Natural killer cell treated with Interleukin-12 subunit alpha and Interleukin-12 subunit beta and Interleukin-15 and Interleukin-18, amount 100 ng/mL, for 72 hours (primary cell): Measurements from ENCODE around the gene TNP1. TPM values are rescaled to one million over a fixed set of nuclear protein-coding genes. Genes with fewer than 3 reads are reported as not detected.

Source experiments
- ATAC-seq, 2 donors: fragments of 150-1000 bp; cut with Tn5 transposase in 1 of 2; sonication (Bioruptor Pico), chemical (Tn5 transposase) in 1 of 2; 2 replicates each; pipeline ENCODE4 v1.10.0; 2021
- DNase-seq: peaks from one replicate; pipeline ENCODE4 v3.0.0; 2022; ENCODE audit warnings: low spot score
- H3K27ac Mint-ChIP-seq, 2 donors: 1 replicate in 1 of 2; 2 replicates in 1 of 2; pipeline ENCODE4 v1.8.0; 2022; ENCODE audit warnings: mixed read lengths in 2 of 2, mild to moderate bottlenecking in 1 of 2, moderate library complexity in 1 of 2
- H3K27me3 Mint-ChIP-seq, 2 donors: 1 replicate in 1 of 2; 2 replicates in 1 of 2; pipeline ENCODE4 v1.8.0; 2022; ENCODE audit warnings: mixed read lengths in 2 of 2
- H3K36me3 Mint-ChIP-seq: one replicate; pipeline ENCODE4 v1.8.0; 2022; ENCODE audit warnings: mixed read lengths
- H3K4me1 Mint-ChIP-seq, 2 donors: 1 replicate in 1 of 2; 2 replicates in 1 of 2; pipeline ENCODE4 v1.8.0; 2022; ENCODE audit warnings: low read depth in 2 of 2, mixed read lengths in 2 of 2, mild to moderate bottlenecking in 1 of 2
- H3K4me3 Mint-ChIP-seq: one replicate; pipeline ENCODE4 v1.8.0; 2022; ENCODE audit warnings: mixed read lengths
- H3K9me3 Mint-ChIP-seq: 2 replicates; pipeline ENCODE4 v1.8.0; 2022; ENCODE audit warnings: mixed read lengths
- total RNA-seq, 2 donors: library from RNA; stranded (reverse); gene quantifications; one replicate each; pipeline ENCODE4 v1.2.3, GENCODE V29; 2022

Gene TNP1
- total RNA-seq, 2 donors from 2014 or later: not detected

GRCh38 chr2:216845426-216845825, 14.4 kb downstream of the TNP1 start:
- H3K27ac Mint-ChIP-seq: no peak overlapping the region
- peaks cover 3 to 17% of the 10 kb centered on the region in 2 donors for H3K27me3 Mint-ChIP-seq
- ATAC-seq (no peak), DNase-seq (no peak)
- no peak overlapping the region for H3K4me3 Mint-ChIP-seq
- H3K4me1 Mint-ChIP-seq: no peaks in the 10 kb centered on the region
- H3K9me3 Mint-ChIP-seq: no peaks in the 10 kb centered on the region
- peaks cover 4% of the 10 kb centered on the region for H3K36me3 Mint-ChIP-seq

GRCh38 chr2:216842636-216843035, 17.2 kb downstream of the TNP1 start:
- no peak overlapping the region for H3K4me3 Mint-ChIP-seq
- ATAC-seq: no peak
- H3K36me3 Mint-ChIP-seq: no peaks in the 10 kb centered on the region
- DNase-seq: no peak
- no peaks in the 10 kb centered on the region for H3K9me3 Mint-ChIP-seq
- peaks cover 5 to 18% of the 10 kb centered on the region in 2 donors for H3K27me3 Mint-ChIP-seq
- H3K27ac Mint-ChIP-seq: no peak overlapping the region
- H3K4me1 Mint-ChIP-seq: no peaks in the 10 kb centered on the region

GRCh38 chr2:216839688-216840087, 20.2 kb downstream of the TNP1 start:
- Mint-ChIP-seq H3K27ac (no peak overlapping the region), H3K36me3 (no peaks in the 10 kb centered on the region), H3K4me3 (no peak overlapping the region), H3K27me3 (peaks cover 13 to 17% of the 10 kb centered on the region in 2 donors), H3K4me1 (no peaks in the 10 kb centered on the region), H3K9me3 (no peaks in the 10 kb centered on the region)
- DNase-seq (no peak), ATAC-seq (no peak)

- ATAC-seq: no peak
- Mint-ChIP-seq H3K4me1 (no peaks in the 10 kb centered on the region), H3K27ac (no peak overlapping the region), H3K27me3 (peaks cover 17 to 18% of the 10 kb centered on the region in 2 donors), H3K36me3 (no peaks in the 10 kb centered on the region), H3K9me3 (no peaks in the 10 kb centered on the region), H3K4me3 (no peak overlapping the region)
- DNase-seq: no peak
Measured at GRCh38 chr2:216838151-216838550, 21.7 kb downstream of the TNP1 start.

GRCh38 chr2:216837740-216838139, 22.1 kb downstream of the TNP1 start:
- no peaks in the 10 kb centered on the region for H3K9me3 Mint-ChIP-seq
- H3K27ac Mint-ChIP-seq: no peak overlapping the region
- peaks cover 17 to 18% of the 10 kb centered on the region in 2 donors for H3K27me3 Mint-ChIP-seq
- no peak for DNase-seq
- H3K4me3 Mint-ChIP-seq: no peak overlapping the region
- ATAC-seq: no peak
- no peaks in the 10 kb centered on the region for H3K36me3 Mint-ChIP-seq
- no peaks in the 10 kb centered on the region for H3K4me1 Mint-ChIP-seq

- Mint-ChIP-seq H3K27ac (no peak overlapping the region), H3K36me3 (no peaks in the 10 kb centered on the region), H3K4me3 (no peak overlapping the region), H3K27me3 (peaks cover 17 to 29% of the 10 kb centered on the region in 2 donors), H3K4me1 (no peaks in the 10 kb centered on the region), H3K9me3 (no peaks in the 10 kb centered on the region)
- ATAC-seq (no peak), DNase-seq (no peak)
Measured at GRCh38 chr2:216833061-216833460, 26.8 kb downstream of the TNP1 start.

GRCh38 chr2:216830346-216830745, 29.5 kb downstream of the TNP1 start:
- Mint-ChIP-seq H3K27me3 (peaks cover 20 to 25% of the 10 kb centered on the region in 2 donors), H3K27ac (no peak overlapping the region), H3K4me3 (no peak overlapping the region), H3K9me3 (no peaks in the 10 kb centered on the region), H3K36me3 (no peaks in the 10 kb centered on the region), H3K4me1 (no peaks in the 10 kb centered on the region)
- DNase-seq (no peak), ATAC-seq (no peak)

- no peak overlapping the region for H3K4me3 Mint-ChIP-seq
- peaks cover 20 to 29% of the 10 kb centered on the region in 2 donors for H3K27me3 Mint-ChIP-seq
Measured at GRCh38 chr2:216829533-216829932, 30.3 kb downstream of the TNP1 start.

GRCh38 chr2:216827073-216827720, 32.7 kb downstream of the TNP1 start:
- Mint-ChIP-seq H3K4me3 (no peak overlapping the region), H3K27me3 (peaks cover 20 to 26% of the 10 kb centered on the region in 2 donors), H3K9me3 (no peaks in the 10 kb centered on the region), H3K27ac (no peak overlapping the region), H3K36me3 (no peaks in the 10 kb centered on the region), H3K4me1 (no peaks in the 10 kb centered on the region)
- no peak for ATAC-seq
- no peak for DNase-seq

More at GRCh38 chr2:216829533-216829932, 30.3 kb downstream of the TNP1 start:
- Mint-ChIP-seq H3K4me1 (no peaks in the 10 kb centered on the region), H3K36me3 (no peaks in the 10 kb centered on the region), H3K9me3 (no peaks in the 10 kb centered on the region), H3K27ac (no peak overlapping the region)
- ATAC-seq (no peak), DNase-seq (no peak)

GRCh38 chr2:216822470-216822869, 37.4 kb downstream of the TNP1 start:
- no peaks in the 10 kb centered on the region for H3K4me1 Mint-ChIP-seq
- H3K4me3 Mint-ChIP-seq: no peak overlapping the region
- no peak overlapping the region for H3K27ac Mint-ChIP-seq
- H3K36me3 Mint-ChIP-seq: no peaks in the 10 kb centered on the region
- H3K27me3 Mint-ChIP-seq: peaks cover 23 to 24% of the 10 kb centered on the region in 2 donors
- ATAC-seq (no peak), DNase-seq (no peak)
- no peaks in the 10 kb centered on the region for H3K9me3 Mint-ChIP-seq

- Mint-ChIP-seq H3K27me3 (peaks cover 23 to 30% of the 10 kb centered on the region in 2 donors), H3K4me1 (no peaks in the 10 kb centered on the region), H3K36me3 (no peaks in the 10 kb centered on the region), H3K27ac (no peak overlapping the region), H3K4me3 (no peak overlapping the region), H3K9me3 (no peaks in the 10 kb centered on the region)
- no peak for ATAC-seq
- no peak for DNase-seq
Measured at GRCh38 chr2:216820709-216821108, 39.2 kb downstream of the TNP1 start.

- H3K27ac Mint-ChIP-seq: no peak overlapping the region
- no peak overlapping the region for H3K4me3 Mint-ChIP-seq
- DNase-seq (no peak), ATAC-seq (no peak)
- H3K4me1 Mint-ChIP-seq: no peaks in the 10 kb centered on the region
- H3K9me3 Mint-ChIP-seq: no peaks in the 10 kb centered on the region
- peaks cover 23 to 36% of the 10 kb centered on the region in 2 donors for H3K27me3 Mint-ChIP-seq
- H3K36me3 Mint-ChIP-seq: no peaks in the 10 kb centered on the region
Measured at GRCh38 chr2:216819766-216820165, 40.1 kb downstream of the TNP1 start.

GRCh38 chr2:216819055-216819454, 40.8 kb downstream of the TNP1 start:
- Mint-ChIP-seq H3K4me1 (no peaks in the 10 kb centered on the region), H3K27me3 (peaks cover 23 to 36% of the 10 kb centered on the region in 2 donors), H3K36me3 (no peaks in the 10 kb centered on the region), H3K9me3 (no peaks in the 10 kb centered on the region), H3K4me3 (no peak overlapping the region), H3K27ac (no peak overlapping the region)
- no peak for DNase-seq
- ATAC-seq: no peak

GRCh38 chr2:216810399-216811160, 49.3 kb downstream of the TNP1 start:
- H3K9me3 Mint-ChIP-seq: no peaks in the 10 kb centered on the region
- H3K27ac Mint-ChIP-seq: no peak overlapping the region
- ATAC-seq (no peak), DNase-seq (no peak)
- H3K4me1 Mint-ChIP-seq: no peaks in the 10 kb centered on the region
- H3K36me3 Mint-ChIP-seq: no peaks in the 10 kb centered on the region
- H3K4me3 Mint-ChIP-seq: no peak overlapping the region
- peaks cover 5% of the 10 kb centered on the region in 2 donors for H3K27me3 Mint-ChIP-seq
